Activated CD4-positive, alpha-beta T cell treated with anti-CD3 and anti-CD28 coated beads, Interleukin-2, amount 50 U/mL, for 24 hours (primary cell): ENCODE data around the gene SGSH.
"Not testable (repeated sequence)": the region's sequence is repeated elsewhere in the genome, so short reads cannot be mapped to it uniquely, and the experiment has no call there.

Source experiments
- DNase-seq, 2 donors: peaks; one replicate each; pipeline ENCODE4 v3.0.0-alpha.2; 2020; ENCODE audit warnings: low read depth in 1 of 2, low spot score in 1 of 2

Gene SGSH

DNA sequence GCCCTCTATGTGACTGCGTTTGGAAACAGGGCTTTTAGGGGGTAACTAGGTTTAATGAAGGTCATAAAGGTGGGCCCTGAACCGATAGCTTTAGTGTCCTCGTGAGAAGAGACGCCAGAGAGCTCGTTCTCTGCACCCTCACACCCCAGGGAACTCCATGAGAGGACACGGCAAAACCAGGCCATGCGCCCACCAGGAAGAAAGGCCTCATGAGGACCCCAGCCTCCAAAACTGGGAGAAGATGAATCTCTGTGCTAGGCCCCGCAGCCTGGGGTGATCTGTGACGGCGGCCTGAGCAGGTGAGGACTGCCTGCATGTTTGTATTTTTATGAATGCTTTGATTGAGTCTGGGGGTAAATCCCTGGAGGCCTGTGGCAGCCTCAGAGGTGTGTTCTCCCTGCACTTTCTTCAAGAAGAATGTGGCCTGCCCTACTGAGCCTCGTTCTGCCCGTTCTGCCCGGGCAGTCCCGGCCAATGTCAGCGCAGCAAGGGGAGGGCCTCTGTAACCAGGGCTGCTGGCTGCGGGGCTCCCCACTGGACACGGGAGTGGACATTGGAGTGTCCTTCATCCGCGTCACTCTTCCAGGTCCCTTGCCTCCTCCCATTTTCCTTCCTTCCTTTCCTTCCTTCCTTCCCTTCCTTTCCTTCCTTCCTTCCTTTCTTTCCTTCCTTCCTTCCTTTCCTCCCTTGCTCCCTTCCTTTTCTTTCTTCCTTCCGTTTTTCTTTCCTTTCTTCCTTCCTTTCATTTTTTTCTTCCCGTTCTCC is 33.7 kb upstream of the SGSH start:
- no peak for DNase-seq

- peak; percentile 68 to 80 for DNase-seq
These were observed 32.7 kb upstream of the SGSH start for GRCh38 chr17:80252871-80253270.

DNA sequence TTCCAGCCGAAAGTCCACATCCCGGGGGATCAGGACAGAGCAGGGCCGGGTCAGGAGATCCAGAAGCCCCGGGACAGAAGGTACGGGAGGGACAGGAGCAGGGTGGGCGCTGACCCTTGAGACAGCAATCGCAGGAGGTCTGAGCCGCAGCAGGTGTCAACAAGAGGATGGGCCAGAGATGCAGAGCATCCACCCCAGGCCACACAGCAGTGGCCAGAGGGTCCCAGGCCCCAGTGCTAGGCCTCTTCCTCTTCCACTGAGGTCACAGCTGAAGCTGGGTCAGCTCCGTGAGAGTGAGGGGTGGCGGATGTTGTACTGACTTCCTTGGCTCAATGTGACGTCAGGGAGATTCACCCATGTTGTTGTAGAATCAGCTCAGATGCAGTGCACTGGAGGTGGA is 31.8 kb upstream of the SGSH start:
- DNase-seq, result no peak

- no peak for DNase-seq
These were observed 29.0 kb upstream of the SGSH start for GRCh38 chr17:80248894-80249710.

GRCh38 chr17:80248001-80248893 is 28.1 kb upstream of the SGSH start:
- DNase-seq, result no peak

DNA sequence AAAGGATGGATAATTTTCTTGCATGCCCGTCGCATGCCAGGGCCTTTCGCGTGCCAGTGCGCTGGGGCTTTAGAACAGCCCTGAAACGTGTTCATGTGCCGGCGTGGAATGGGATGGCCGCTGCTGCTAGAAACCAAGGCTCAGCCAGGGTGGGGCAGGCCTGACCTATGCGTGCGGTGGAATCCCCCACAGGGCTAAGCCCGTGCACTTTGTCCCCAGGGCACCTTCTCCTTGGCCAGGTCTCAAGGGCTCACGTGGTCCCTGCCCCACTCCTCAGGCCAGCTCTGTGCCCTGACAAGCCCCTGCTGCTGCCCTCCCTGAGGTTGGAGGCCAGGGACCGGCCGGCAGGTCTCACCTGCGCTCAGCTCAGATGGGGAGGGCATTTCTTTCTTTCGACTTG is 27.4 kb upstream of the SGSH start:
- DNase-seq, result no peak

DNA sequence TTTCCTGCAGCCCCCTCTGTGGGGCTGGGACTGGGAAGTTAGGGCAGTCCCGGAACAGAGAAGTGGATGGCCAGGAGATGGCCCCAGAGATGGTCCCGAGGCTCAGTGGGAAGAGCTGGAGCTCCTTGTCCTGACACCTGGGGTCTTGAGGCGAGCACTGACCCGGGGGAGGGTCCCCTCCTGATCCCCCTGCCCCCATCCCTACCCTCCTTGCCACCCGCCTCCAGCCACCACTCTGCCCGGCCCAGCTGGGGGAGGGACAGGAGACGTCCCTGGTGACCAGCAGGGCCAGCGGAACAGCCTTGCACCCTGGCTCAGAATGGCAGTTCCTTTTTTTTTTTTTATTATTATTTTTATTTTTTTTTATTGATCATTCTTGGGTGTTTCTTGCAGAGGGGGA is 26.6 kb upstream of the SGSH start:
- no peak for DNase-seq

DNA sequence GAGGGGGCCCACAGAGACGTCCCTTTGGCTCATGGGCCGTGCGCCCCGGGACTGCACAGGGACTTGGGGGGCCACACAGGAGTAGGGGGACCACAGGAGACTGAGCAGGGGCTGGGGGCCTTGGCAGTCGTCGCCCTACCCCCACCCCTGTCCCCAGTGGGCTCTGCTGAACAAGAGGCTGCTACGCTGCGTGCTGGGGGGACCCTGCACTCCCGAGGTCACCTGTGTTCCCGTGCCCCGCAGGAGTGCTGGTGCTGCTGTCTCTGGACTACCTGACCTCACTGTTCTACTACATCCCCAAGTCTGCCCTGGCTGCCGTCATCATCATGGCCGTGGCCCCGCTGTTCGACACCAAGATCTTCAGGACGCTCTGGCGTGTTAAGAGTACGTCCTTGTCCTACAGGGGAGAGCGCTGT is 26.1 kb upstream of the SGSH start:
- DNase-seq, result no peak

DNA sequence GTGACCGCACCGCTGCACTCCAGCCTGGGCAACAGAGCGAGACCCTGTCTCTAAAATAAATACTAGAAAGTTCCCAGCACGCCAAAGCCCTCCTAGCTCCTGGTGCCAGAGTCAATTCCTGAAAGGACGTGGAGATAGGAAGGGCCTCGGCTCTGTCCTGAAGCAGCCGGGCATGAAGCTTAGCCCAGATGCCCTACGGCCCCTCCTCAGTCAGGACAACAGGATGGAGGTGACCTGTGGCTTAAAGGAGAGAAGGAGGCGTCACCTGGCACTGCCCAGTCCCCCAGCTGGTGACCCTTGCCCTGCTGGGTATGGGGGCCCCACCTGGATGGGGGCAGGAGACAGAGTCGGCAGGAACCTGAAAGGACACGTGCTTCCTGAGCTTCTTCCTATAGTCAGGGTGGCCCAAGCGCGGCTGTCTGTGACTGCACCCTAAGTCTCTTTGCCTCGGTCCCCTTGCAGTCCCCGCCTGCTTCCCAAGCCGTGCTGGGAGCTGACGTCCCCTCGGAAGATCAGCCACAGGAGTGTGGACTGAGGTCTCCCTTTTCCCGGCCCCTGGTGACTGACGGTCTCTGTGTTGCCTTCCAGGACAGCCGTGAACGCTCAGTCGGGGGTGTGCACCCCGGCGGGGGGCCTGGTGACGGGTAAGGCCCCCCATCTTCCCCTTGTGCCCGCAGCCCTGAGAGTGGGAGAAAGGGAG is 25.6 kb upstream of the SGSH start:
- no peak for DNase-seq

- no peak for DNase-seq
These were observed 24.9 kb upstream of the SGSH start for GRCh38 chr17:80244871-80245509.

GRCh38 chr17:80244448-80244847 is 24.3 kb upstream of the SGSH start:
- DNase-seq, result not testable (repeated sequence)

DNA sequence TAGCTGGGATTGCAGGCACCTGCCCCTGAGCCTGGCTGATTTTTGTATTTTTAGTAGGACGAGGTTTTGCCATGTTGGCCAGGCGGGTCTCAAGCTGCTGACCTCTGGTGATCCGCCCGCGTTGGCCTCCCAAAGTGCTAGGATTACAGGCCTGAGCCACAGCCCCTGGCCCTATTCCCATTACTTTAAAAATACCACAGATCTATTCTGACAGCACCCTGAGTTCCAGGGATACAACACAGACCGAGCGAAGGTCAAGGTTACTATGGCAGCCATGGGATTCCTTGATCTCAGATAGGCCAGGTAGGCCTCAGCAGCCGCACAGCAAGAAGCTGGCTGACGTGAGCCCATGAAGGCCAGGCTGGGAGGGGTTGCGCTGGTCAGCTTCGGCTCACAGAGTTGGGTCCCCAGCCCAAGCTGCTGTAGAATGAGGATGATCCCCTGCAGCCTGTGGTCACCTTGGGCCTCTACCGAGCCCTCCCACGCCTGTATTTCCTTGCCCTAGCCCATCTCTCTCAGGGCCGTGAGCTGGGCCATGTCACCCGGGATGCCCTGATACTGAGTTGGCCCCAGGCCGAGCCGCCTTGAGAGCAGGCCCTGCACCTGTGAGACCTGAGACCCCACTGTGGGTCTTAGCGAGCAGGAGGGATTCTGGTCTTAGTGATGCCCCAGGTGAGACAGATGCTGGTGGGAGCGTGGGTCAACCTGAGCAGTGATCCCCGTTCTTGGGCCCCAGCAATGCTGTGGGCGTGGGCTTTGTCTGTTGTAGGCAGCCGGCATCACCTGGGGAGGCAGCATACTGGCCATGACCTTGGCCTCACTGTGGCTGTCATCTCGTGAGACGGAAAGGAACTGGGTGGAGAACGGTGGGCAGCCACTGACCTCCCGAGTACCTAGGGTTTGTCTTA is 23.6 kb upstream of the SGSH start:
- no peak for DNase-seq

DNA sequence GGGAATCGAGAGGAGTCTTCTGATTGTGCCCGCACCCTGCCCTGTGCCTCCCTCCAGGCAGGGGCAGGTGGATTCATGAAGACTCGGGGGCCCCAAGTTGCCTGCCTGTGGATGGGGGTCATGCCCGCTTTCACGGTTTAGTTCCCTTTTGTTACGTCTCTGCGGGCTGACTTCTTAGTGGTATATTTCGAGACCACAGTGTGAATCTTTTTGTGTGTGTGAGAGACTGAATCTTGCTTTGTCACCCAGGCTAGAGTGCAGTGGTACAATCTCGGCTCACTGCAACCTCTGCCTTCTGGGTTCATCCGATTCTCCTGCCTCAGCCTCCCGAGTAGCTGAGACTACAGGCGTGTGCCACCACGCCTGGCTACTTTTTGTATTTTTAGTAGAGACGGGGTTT is 22.4 kb upstream of the SGSH start:
- no peak for DNase-seq

DNA sequence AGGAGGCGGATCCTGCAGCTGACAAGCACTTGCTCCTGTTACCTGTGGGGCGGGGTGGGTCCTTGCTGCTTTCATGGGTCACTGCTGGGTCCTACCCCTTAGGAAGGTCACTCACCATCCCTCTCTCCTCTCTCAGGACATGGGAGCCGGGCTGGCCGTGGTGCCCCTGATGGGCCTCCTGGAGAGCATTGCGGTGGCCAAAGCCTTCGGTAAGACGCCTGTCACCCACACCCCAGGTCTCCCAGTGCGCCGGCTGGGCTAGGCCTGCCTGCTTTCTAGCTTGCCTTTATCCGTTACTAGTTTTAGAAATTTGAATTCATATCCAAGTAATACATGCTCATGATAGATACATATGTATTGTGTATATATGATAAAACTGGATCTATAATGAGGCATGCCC is 17.3 kb upstream of the SGSH start:
- no peak for DNase-seq

- DNase-seq, result no peak
These were observed 16.8 kb upstream of the SGSH start for GRCh38 chr17:80236911-80237310.

DNA sequence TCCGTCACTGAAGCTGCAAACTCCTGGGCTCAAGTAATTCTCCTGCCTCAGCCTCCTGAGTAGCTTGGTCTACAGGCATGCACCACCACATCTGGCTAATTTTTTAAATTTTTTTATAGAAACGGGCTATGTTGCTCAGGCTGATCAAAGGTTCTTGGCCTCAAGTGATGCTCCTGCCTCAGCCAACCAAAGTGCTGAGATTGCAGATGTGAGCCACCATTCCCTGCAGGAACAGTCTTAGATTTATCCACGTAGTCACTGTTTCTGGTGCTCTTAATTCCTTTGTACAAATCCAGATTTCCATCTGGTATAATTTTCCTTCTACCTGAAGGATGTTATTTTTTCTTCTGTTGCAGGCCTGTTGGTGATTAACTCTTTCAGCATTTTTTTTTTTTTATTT is 13.1 kb upstream of the SGSH start:
- no peak for DNase-seq

DNA sequence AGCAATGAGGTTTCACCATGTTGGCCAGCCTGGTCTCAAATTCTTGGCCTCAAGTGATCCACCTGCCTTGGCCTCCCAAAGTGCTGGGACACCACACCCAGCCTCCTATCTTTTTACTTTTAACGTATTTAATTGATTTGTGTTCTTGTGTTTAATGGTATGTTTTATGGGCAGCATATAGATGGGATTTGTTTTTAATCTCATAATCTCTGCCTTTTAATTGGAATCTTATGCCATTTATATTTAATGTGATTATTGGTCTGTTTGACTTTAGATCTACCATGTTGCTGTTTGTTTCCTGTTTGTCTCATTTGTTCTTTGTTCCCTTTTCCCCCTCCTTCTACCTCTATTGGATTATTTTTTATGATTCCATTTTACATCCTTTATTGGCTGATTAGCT is 12.3 kb upstream of the SGSH start:
- DNase-seq, result no peak

DNA sequence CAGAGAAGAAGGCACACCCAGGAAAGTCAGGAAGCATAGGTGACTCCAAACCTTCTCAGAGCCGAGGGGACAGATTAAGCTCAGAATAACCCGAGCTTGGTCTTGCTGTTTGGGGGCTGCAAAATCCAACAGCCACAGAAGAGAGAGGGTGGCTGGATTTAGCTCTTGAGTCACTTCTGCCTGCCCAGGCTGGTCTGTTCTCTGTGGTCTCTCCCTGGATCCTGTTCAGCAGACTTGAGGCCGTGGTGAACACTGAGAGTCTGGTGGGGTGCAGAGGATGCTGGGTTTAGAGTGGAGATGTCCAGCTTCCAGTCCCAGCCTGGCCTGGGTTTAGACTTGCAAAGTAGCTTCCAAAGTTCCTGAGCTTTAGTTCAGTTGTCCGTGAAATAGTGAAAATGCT is 8.9 kb upstream of the SGSH start:
- DNase-seq, result no peak

DNA sequence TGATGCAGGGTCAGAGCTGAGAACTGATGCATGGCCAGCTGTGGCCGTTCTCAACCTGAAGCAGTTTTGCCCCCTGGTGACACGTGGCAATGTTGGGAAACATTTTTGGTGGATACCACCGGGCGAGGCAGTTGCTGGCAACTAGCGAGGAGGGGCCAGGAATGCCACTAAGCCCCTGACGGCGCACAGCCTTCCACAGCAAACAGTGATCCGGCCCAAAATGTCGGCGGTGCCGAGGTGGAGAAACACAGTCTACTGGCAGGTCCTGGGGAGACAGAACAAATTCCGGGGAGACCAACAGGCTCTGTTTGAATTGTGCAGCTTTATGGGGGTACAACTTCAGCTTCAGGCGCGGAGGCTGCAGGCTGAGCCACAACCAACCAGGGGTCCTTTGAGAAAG is 8.3 kb upstream of the SGSH start:
- DNase-seq, result no peak

- no peak for DNase-seq
These were observed 7.5 kb upstream of the SGSH start for GRCh38 chr17:80227666-80228065.
